Tibial artery (tissue), 4 donors: ENCODE results near the gene BAZ1B.

ENCODE experiments used
- DNase-seq, 2 donors: peaks; one replicate each; pipeline ENCODE4 v3.0.0-alpha.2; 2019
- H3K27ac ChIP-seq, 2 donors: fragments of 200-600 bp; sonication (generic) in 1 of 2; 1 replicate in 1 of 2; 2 replicates in 1 of 2; pipeline ENCODE4 v1.5.1; 2018 to 2019; ENCODE audit warnings: mild to moderate bottlenecking in 1 of 2
- H3K27me3 ChIP-seq, 2 donors: fragments of 200-600 bp; sonication (generic) in 1 of 2; one replicate each; pipeline versions ENCODE4 v1.5.1 to v1.6.0; 2016 to 2019
- H3K36me3 ChIP-seq, 3 donors: fragments of 200-600 bp; sonication (generic) in 2 of 3; one replicate each; pipeline ENCODE4 v1.5.1; 2016 to 2019; ENCODE audit warnings: mild to moderate bottlenecking in 2 of 3
- H3K4me1 ChIP-seq, 4 donors: fragments of 200-600 bp; sonication (generic) in 2 of 4; 1 replicate in 3 of 4; 2 replicates in 1 of 4; pipeline ENCODE4 v1.5.1; 2016 to 2019
- H3K4me3 ChIP-seq, 2 donors: fragments of 200-600 bp; sonication (generic) in 1 of 2; 1 replicate in 1 of 2; 2 replicates in 1 of 2; pipeline ENCODE4 v1.5.1; 2018 to 2019; ENCODE audit warnings: mild to moderate bottlenecking in 2 of 2
- H3K9me3 ChIP-seq, 3 donors: fragments of 200-600 bp; sonication (generic) in 1 of 3; one replicate each; pipeline ENCODE4 v1.5.1; 2016 to 2019
- CTCF ChIP-seq, 2 experiments: fragments of 200-600 bp in 1 of 2; fragments of 450-650 bp in 1 of 2; IDR thresholded peaks; one replicate each; pipeline ENCODE4 v1.5.1; 2017 to 2019; ENCODE audit warnings: antibody characterized with exemption in 2 of 2, mild to moderate bottlenecking in 1 of 2, moderate library complexity in 1 of 2
- intact Hi-C: fragments of 100-400 bp; cut with DNase I; formaldehyde crosslinking; loops from one replicate; pipeline ENCODE4 v1.15.0; 2023; ENCODE audit warnings: low total_unique reads

Gene BAZ1B

GRCh38 chr7:73397521-73398281 lies 124.4 kb downstream of the BAZ1B start:
- Histone ChIP-seq H3K4me3 (no peak overlapping the region), H3K27ac (no peak overlapping the region)
- DNase-seq: no peak

GRCh38 chr7:73395538-73396503 lies 126.3 kb downstream of the BAZ1B start:
- H3K36me3 ChIP-seq: no peaks in the 10 kb centered on the region
- no peak for DNase-seq
- no peak for TF ChIP-seq CTCF (IDR thresholded peaks at IDR 0.05)
- peaks cover 0 to 5% (median 0%) of the 10 kb centered on the region in 4 donors for H3K4me1 ChIP-seq
- no peak overlapping the region for H3K4me3 ChIP-seq
- H3K27ac ChIP-seq: no peak overlapping the region
- H3K9me3 ChIP-seq: no peaks in the 10 kb centered on the region
- no peaks in the 10 kb centered on the region for H3K27me3 ChIP-seq
- intact Hi-C loops: no loop called here

More at GRCh38 chr7:73397521-73398281, 124.4 kb downstream of the BAZ1B start:
- intact Hi-C loops: no loop called here
- no peak for TF ChIP-seq CTCF (IDR thresholded peaks at IDR 0.05)
- Histone ChIP-seq H3K27me3 (no peaks in the 10 kb centered on the region), H3K36me3 (no peaks in the 10 kb centered on the region), H3K4me1 (peaks cover 0 to 5% (median 0%) of the 10 kb centered on the region in 4 donors), H3K9me3 (no peaks in the 10 kb centered on the region)

- intact Hi-C loops: no loop called here
- no peak overlapping the region for H3K4me3 ChIP-seq
- H3K4me1 ChIP-seq: peaks cover 0 to 5% (median 0%) of the 10 kb centered on the region in 4 donors
- no peak overlapping the region for H3K27ac ChIP-seq
- TF ChIP-seq CTCF (IDR thresholded peaks at IDR 0.05): no peak
- DNase-seq: no peak
- H3K9me3 ChIP-seq: peaks cover 0 to 6% (median 0%) of the 10 kb centered on the region in 3 donors
- H3K36me3 ChIP-seq: no peaks in the 10 kb centered on the region
- no peaks in the 10 kb centered on the region for H3K27me3 ChIP-seq
Measured at GRCh38 chr7:73394422-73394821, 127.7 kb downstream of the BAZ1B start.

GRCh38 chr7:73391396-73391795 lies 130.7 kb downstream of the BAZ1B start:
- intact Hi-C loops: no loop called here
- Histone ChIP-seq H3K36me3 (no peaks in the 10 kb centered on the region), H3K27ac (no peak overlapping the region), H3K4me1 (peaks cover 0 to 4% (median 0%) of the 10 kb centered on the region in 4 donors), H3K27me3 (no peaks in the 10 kb centered on the region), H3K9me3 (peaks cover 7 to 31% (median 22%) of the 10 kb centered on the region in 3 donors), H3K4me3 (no peak overlapping the region)
- no peak for TF ChIP-seq CTCF (IDR thresholded peaks at IDR 0.05)
- DNase-seq: no peak
